Panc1 (cell line): Measurements from ENCODE around the gene STYXL1. TPM values are rescaled to one million over a fixed set of nuclear protein-coding genes. Genes with fewer than 3 reads are reported as not detected.

Experiments used
- ATAC-seq: fragments of 200-7000 bp; cut with Tn5 transposase; 2 replicates; pipeline ENCODE4 v1.9.1; 2020; ENCODE audit warnings: mild to moderate bottlenecking, moderate library complexity
- BruUV-seq: library from RNA; stranded (reverse); fragments of 400-500 nt; replicated peaks from 2 replicates; lab custom pipeline; 2021; lab: Mats Ljungman, UMichigan
- CTCF ChIA-PET: fragments of 300-600 bp; sonication (Branson Sonifier 250); formaldehyde crosslinking; loops from one replicate; lab custom pipeline; 2022; ENCODE audit warnings: antibody characterized with exemption; lab: Charles Lee
- POLR2A ChIA-PET: fragments of 300-600 bp; sonication (Branson Sonifier 250); formaldehyde crosslinking; loops from one replicate; lab custom pipeline; 2022; ENCODE audit warnings: antibody characterized with exemption; lab: Charles Lee
- DNase-seq: peaks from one replicate; pipeline ENCODE4 v3.0.0-alpha.2; 2010; ENCODE audit warnings: low read depth, low spot score
- H3K27ac ChIP-seq: 2 replicates; pipeline ENCODE4 v1.5.1; 2011; ENCODE audit warnings: mild to moderate bottlenecking, low read length, inconsistent platforms
- H3K27me3 ChIP-seq: fragments of 200-500 bp; sonication (Bioruptor generic); 2 replicates; pipeline ENCODE4 v1.6.0; 2014; ENCODE audit warnings: low read length, inconsistent platforms; ENCODE audit not compliant: control insufficient read depth, insufficient read depth
- H3K36me3 ChIP-seq: fragments of 200-500 bp; sonication (Bioruptor generic); 2 replicates; pipeline ENCODE4 v1.5.1; 2014; ENCODE audit warnings: inconsistent platforms, mild to moderate bottlenecking, low read length, moderate library complexity; ENCODE audit not compliant: control insufficient read depth, insufficient read depth
- H3K4me1 ChIP-seq: 2 replicates; pipeline ENCODE4 v1.5.1; 2011; ENCODE audit warnings: inconsistent platforms, mild to moderate bottlenecking, low read length, moderate library complexity; ENCODE audit not compliant: control insufficient read depth, insufficient read depth
- H3K4me3 ChIP-seq, 2 experiments: 2 replicates each; pipeline ENCODE4 v1.5.1; 2011 to 2012; ENCODE audit warnings: low read depth in 2 of 2, low read length in 2 of 2, mild to moderate bottlenecking in 2 of 2, inconsistent platforms in 1 of 2, moderate library complexity in 1 of 2
- H3K9me3 ChIP-seq: fragments of 200-500 bp; sonication (Bioruptor generic); 2 replicates; pipeline ENCODE4 v1.5.1; 2014; ENCODE audit warnings: low read depth, mild to moderate bottlenecking, inconsistent platforms, low read length, moderate library complexity; ENCODE audit not compliant: control insufficient read depth, insufficient read depth
- CTCF ChIP-seq: fragments of 450-650 bp; IDR thresholded peaks from 2 replicates; pipeline ENCODE4 v1.5.1; 2017; ENCODE audit warnings: mild to moderate bottlenecking
- POLR2AphosphoS5 ChIP-seq: IDR thresholded peaks from 2 replicates; pipeline ENCODE4 v1.6.1; 2012; ENCODE audit warnings: mild to moderate bottlenecking, low read depth, low read length, moderate library complexity
- REST ChIP-seq, 2 experiments: IDR thresholded peaks; 2 replicates each; pipeline ENCODE4 v1.6.1; 2011 to 2012; ENCODE audit warnings: low read depth in 2 of 2, control low read depth in 1 of 2, low read length in 1 of 2, mild to moderate bottlenecking in 1 of 2, moderate library complexity in 1 of 2; ENCODE audit not compliant: insufficient read depth in 1 of 2
- SIN3A ChIP-seq: IDR thresholded peaks from 2 replicates; pipeline ENCODE4 v1.6.1; 2012; ENCODE audit warnings: low read depth, mild to moderate bottlenecking, low read length, moderate library complexity, borderline replicate concordance; ENCODE audit not compliant: insufficient read depth
- TCF7L2 ChIP-seq: IDR thresholded peaks from 2 replicates; pipeline ENCODE4 v1.6.1; 2011; ENCODE audit warnings: mild to moderate bottlenecking, low read depth, low read length, inconsistent platforms
- in situ Hi-C: cut with HindIII; loops from 2 replicates; pipeline ENCODE4 v1.10.0; 2016; ENCODE audit warnings: low sequenced_read_pairs, low pct_unique_long_range_greater_than_20kb
- intact Hi-C: fragments of 100-400 bp; cut with micrococcal nuclease; formaldehyde crosslinking; loops from one replicate; pipeline ENCODE4 v1.10.0; 2022; ENCODE audit not compliant: unreplicated experiment
- total RNA-seq: library from RNA; stranded (reverse); gene quantifications from one replicate; pipeline ENCODE4 v1.2.1, GENCODE V29; 2021; ENCODE audit not compliant: unreplicated experiment

Gene STYXL1
- total RNA-seq, 1 experiment from 2014 or later: 57.6 TPM

- intact Hi-C loops: no loop called here
Observed at GRCh38 chr7:75963381-75963995, 84.3 kb downstream of the STYXL1 start.

More at GRCh38 chr7:75963381-75963995, 84.3 kb downstream of the STYXL1 start:
- H3K9me3 ChIP-seq: no peaks in the 10 kb centered on the region
- BruUV-seq: no TSS peak
- in situ Hi-C loops: no loop called here
- no peak overlapping the region for H3K4me3 ChIP-seq
- DNase-seq (no peak), ATAC-seq (no peak)
- no peaks in the 10 kb centered on the region for H3K27me3 ChIP-seq
- no peaks in the 10 kb centered on the region for H3K36me3 ChIP-seq
- ChIA-PET POLR2A (interaction anchor here (0.7 kb wide), 1 partner anchor 27 kb away, joined by 7 read pairs; no protein-coding TSS in a partner anchor), CTCF (no interaction called here)
- TF ChIP-seq TCF7L2 (no peak), POLR2AphosphoS5 (no peak), CTCF (no peak), SIN3A (no peak), REST (IDR thresholded peaks at IDR 0.05; ENCODE audit: insufficient read depth in 1 of 2, low read depth in 2 of 2, low read length in 1 of 2) (no peak)
- no peak overlapping the region for H3K27ac ChIP-seq
- H3K4me1 ChIP-seq: 0 out of 2 replicates have a peak, but pooled peaks cover 5% of the 10 kb centered on the region
